ENCODE measurements around the gene RNF8.

GRCh38 chr6:37368961-37369320, 15.2 kb downstream of the RNF8 start:
- TF ChIP-seq CTCF (IDR thresholded peaks at IDR 0.05; ENCODE audit: low read length) (no peak), EZH2 (optimal IDR thresholded peaks at IDR 0.05; ENCODE audit: low read depth, low read length) (no peak), EZH2phosphoT487 (IDR thresholded peaks at IDR 0.05; ENCODE audit: low read length) (no peak)
